ENCODE data around the gene FOXRED2. TPM values are rescaled to one million over a fixed set of nuclear protein-coding genes. Genes with fewer than 3 reads are reported as not detected.
"Not testable (repeated sequence)": the region's sequence is repeated elsewhere in the genome, so short reads cannot be mapped to it uniquely, and the experiment has no call there.

Gene FOXRED2
- total RNA-seq, 1 donor from 2014 or later = 6.5 TPM

DNA sequence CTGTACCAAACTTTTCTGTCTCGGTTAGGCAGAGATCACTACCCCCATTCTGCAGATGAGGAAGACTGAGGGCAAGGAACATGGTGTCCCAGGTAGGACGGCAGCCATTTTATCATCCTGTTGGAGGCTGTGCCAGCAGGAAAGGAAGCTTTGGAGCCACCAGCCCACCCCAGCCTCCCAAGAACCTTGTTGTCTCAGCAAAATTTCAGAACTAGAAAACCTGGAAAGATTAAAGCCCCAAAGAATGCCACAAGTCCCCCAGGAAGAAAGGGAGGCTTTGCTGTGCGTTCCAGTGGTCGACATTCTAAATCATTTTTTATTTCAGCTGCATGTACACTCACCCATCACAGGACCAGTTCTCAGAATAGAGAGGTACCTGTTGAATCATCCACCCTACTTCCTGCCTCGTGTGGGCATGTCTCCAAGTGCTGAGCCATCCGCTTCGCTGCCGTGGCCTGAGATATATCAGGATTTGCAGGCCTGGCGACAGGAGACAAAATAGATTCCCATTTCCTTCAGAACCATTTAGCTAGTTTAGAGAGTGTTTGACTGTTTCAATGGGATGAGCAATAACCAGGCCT, 35.1 kb upstream of the FOXRED2 start:
- H3K27me3 Mint-ChIP-seq = no peaks in the 10 kb centered on the region
- H3K27ac Mint-ChIP-seq = no peak overlapping the region
- DNase-seq (no peak), ATAC-seq (ENCODE audit: low read depth) (no peak)
- peaks cover 5% of the 10 kb centered on the region for H3K4me1 Mint-ChIP-seq
- ChIA-PET POLR2A (interaction anchor here (1.7 kb wide), 1 partner anchor 13 kb away, joined by 6 read pairs; the partner anchor contains the start of gene EIF3D), CTCF (no interaction called here)
- no peaks in the 10 kb centered on the region for H3K36me3 Mint-ChIP-seq (ENCODE audit: low read depth)
- H3K4me3 Mint-ChIP-seq = no peak overlapping the region
- TF ChIP-seq, protein P1, sequence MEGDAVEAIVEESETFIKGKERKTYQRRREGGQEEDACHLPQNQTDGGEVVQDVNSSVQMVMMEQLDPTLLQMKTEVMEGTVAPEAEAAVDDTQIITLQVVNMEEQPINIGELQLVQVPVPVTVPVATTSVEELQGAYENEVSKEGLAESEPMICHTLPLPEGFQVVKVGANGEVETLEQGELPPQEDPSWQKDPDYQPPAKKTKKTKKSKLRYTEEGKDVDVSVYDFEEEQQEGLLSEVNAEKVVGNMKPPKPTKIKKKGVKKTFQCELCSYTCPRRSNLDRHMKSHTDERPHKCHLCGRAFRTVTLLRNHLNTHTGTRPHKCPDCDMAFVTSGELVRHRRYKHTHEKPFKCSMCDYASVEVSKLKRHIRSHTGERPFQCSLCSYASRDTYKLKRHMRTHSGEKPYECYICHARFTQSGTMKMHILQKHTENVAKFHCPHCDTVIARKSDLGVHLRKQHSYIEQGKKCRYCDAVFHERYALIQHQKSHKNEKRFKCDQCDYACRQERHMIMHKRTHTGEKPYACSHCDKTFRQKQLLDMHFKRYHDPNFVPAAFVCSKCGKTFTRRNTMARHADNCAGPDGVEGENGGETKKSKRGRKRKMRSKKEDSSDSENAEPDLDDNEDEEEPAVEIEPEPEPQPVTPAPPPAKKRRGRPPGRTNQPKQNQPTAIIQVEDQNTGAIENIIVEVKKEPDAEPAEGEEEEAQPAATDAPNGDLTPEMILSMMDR (IDR thresholded peaks at IDR 0.05) = no peak
- intact Hi-C loops (cut with micrococcal nuclease) = loop anchor here (10.0 kb wide), 1 partner anchor 653 kb away; no protein-coding TSS in a partner anchor
- H3K9me3 Mint-ChIP-seq = no peaks in the 10 kb centered on the region

DNA sequence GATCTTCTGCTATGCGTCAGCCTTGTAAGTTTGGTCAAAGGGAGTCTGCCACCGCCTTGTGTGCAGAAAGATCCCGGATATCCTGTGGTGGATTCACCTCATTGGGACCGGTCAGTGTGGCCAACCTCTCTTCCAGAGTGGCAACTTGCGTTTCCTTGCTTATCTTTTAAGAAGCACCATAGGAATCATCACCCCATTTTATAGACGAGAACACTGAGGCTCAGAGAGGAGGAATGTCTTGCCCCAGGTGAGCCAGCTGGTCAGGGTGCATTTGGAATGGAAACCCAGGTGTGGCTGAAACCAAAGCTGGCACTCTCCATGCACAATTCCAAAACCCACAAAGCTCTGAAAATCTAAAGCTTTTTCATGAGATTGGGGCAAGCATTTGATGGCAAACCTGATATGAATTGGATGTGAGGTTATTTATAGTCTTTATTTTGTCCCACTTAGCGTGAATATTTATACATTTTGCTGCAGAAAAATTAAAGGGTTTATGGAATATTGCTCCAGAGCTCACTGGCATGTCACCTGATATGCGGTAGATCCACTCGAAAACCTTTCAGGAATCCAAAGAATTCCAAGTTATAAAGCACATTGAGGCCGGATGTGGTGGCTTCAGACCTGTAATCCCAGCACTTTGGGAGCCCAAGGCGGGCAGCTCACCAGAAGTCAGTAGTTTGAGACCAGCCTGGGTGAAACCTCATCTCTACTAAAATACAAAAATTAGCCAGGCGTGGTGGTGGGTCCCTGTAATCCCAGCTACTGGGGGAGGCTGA, 34.2 kb upstream of the FOXRED2 start:
- peaks cover 3% of the 10 kb centered on the region for H3K4me1 Mint-ChIP-seq
- ChIA-PET POLR2A (interaction anchor here (1.7 kb wide), 1 partner anchor 12 kb away, joined by 6 read pairs; the partner anchor contains the start of gene EIF3D), CTCF (no interaction called here)
- intact Hi-C loops (cut with micrococcal nuclease) = loop anchor here (10.0 kb wide), 1 partner anchor 654 kb away; no protein-coding TSS in a partner anchor
- TF ChIP-seq, protein P1 (IDR thresholded peaks at IDR 0.05) = no peak
- no peak overlapping the region for H3K4me3 Mint-ChIP-seq
- H3K27me3 Mint-ChIP-seq = peaks cover 3% of the 10 kb centered on the region
- no peak overlapping the region for H3K27ac Mint-ChIP-seq
- DNase-seq (no peak), ATAC-seq (ENCODE audit: low read depth) (no peak)
- H3K9me3 Mint-ChIP-seq = no peaks in the 10 kb centered on the region
- H3K36me3 Mint-ChIP-seq (ENCODE audit: low read depth) = no peaks in the 10 kb centered on the region

DNA sequence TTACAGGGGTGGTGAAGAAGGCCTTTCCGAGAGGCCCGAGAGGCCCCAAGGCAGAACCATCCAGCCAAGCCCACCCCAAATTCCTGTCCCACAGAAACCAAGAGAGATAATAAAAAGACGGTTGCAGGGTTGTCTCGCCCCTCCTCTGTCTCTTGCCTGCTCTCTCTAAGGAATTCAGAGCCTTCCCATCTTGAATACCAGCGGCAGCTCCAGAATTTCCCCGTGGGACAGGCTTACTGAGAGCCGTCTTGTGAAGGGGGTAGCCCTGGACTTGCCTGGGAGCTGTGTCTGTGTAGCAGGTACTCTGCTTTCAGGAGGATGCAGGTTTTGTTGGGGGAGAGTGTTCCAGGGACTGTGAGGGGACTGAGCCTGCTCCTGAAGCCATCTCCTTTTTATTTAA, 31.7 kb upstream of the FOXRED2 start:
- Mint-ChIP-seq H3K4me3 (no peak overlapping the region), H3K36me3 (ENCODE audit: low read depth) (no peaks in the 10 kb centered on the region), H3K27me3 (peaks cover 3% of the 10 kb centered on the region), H3K4me1 (peaks cover 3% of the 10 kb centered on the region), H3K27ac (no peak overlapping the region), H3K9me3 (no peaks in the 10 kb centered on the region)
- DNase-seq (no peak), ATAC-seq (ENCODE audit: low read depth) (no peak)
- intact Hi-C loops (cut with micrococcal nuclease) = no loop called here
- TF ChIP-seq, protein P1 (IDR thresholded peaks at IDR 0.05) = no peak
- CTCF ChIA-PET = no interaction called here
- POLR2A ChIA-PET = no interaction called here

DNA sequence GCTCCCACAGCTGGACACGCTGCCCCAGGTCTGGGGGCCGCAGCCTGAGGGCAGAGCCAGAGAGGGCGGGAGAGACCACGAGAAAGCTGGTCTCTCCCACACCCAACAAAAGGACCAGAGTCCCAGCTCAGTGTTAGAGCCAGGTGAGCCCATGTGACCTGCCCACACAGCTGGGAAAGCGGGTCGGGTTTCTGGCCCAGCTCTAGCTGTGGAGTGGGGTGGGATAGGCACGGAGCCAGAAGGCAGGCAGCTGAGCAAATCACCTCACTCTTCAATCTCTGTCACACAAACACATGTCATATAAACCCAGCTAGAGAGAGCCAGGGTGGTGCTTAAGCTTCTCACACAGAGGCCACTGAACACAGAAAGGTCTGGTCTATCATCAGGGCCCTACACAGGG, 29.9 kb upstream of the FOXRED2 start:
- TF ChIP-seq, protein P1 (IDR thresholded peaks at IDR 0.05) = no peak
- H3K4me1 Mint-ChIP-seq = no peaks in the 10 kb centered on the region
- ATAC-seq (ENCODE audit: low read depth) (no peak), DNase-seq (no peak)
- H3K27me3 Mint-ChIP-seq = peaks cover 3% of the 10 kb centered on the region
- no peak overlapping the region for H3K4me3 Mint-ChIP-seq
- H3K27ac Mint-ChIP-seq = no peak overlapping the region
- no peaks in the 10 kb centered on the region for H3K9me3 Mint-ChIP-seq
- ChIA-PET POLR2A (interaction anchor here (0.6 kb wide), 1 partner anchor 11 kb away, joined by 3 read pairs; no protein-coding TSS in a partner anchor), CTCF (no interaction called here)
- H3K36me3 Mint-ChIP-seq (ENCODE audit: low read depth) = no peaks in the 10 kb centered on the region
- intact Hi-C loops (cut with micrococcal nuclease) = no loop called here

DNA sequence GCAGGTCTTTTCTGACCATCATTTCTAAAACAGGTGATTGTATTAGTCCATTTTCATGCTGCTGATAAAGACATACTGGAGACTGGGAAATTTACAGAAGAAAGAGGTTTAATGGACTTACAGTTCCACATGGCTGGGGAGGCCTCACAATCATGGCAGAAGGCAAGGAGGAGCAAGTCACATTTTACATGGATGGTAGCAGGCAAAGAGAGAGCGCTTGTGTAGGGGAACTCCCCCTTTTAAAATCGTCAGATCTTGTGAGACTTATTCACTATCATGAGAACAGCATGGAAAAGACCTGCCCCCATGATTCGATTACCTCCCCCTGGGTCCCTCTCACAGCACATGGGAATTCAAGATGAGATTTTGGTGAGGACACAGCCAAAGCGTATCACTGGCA, 26.5 kb upstream of the FOXRED2 start:
- intact Hi-C loops (cut with micrococcal nuclease); DNase-seq; H3K4me3 Mint-ChIP-seq; H3K27ac Mint-ChIP-seq; H3K36me3 Mint-ChIP-seq (ENCODE audit: low read depth); H3K4me1 Mint-ChIP-seq; CTCF ChIA-PET; H3K9me3 Mint-ChIP-seq; ATAC-seq (ENCODE audit: low read depth); H3K27me3 Mint-ChIP-seq: not testable (repeated sequence)
- POLR2A ChIA-PET = interaction anchor here (0.6 kb wide), 1 partner anchor 20 kb away, joined by 3 read pairs; no protein-coding TSS in a partner anchor
